Amygdala (tissue), 56 donors: ENCODE data around the gene SMU1.

ENCODE experiments used
- DNase-seq, 56 donors: peaks; one replicate each; lab custom pipeline; 2025; lab: John Stamatoyannopoulos, UW

Gene SMU1

DNA sequence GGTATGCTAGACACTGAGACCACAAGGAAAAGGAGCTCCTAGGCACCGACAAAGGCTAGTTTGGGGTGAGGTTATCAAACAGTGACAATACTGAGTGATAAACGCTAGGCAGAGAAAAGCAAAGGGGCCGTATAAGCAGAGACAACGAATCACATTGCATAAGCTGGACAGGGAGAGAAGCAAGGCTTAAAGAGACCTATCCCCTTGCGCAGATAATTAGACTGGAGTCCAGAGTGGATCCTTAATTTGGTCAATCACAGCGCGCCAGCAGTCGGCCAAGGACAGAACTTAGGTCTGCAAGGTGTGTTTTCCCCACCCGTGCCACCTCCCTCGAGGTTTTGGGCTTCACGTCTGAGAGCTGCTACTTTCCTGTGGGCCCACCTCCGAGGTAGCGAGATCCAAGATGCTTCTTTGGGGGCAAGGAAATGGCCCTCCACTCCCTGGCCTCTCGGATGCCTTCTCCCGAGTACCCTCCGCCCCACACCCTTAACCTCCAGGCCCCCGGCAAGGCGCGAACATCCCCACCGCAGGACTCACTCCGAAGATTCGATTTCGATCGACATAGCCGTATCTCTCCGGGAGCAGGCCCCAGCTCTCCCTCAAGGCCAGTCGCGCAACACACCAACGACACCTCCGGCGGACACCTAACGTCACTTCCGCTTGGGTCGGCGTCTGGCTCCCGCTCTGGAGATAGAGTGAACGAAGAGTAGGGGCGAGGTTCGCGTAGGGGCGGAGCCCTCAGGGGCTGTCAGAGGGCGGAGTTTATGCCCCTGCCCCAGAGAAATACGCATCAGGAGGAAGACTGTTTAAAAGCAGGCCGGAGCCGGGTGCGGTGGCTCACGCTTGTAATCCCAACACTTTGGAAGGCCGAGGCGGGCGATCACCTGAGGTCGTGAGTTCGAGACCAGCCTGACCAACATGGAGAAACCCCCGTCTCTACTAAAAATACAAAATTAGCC is at the start of gene SMU1:
Gene SMU1 (minus strand): TSS at position 629 of the 959 bp plus-strand sequence. CDS start 66 bp downstream, at position 563.
- DNase-seq = peak; percentile 68 to 98 (median 92)

- DNase-seq = no peak
Observed at GRCh38 chr9:33125461-33125860, 49.0 kb upstream of the SMU1 start.

- DNase-seq = peak in 10 of 56 donors; percentile 7 to 48 (median 17)
Observed at GRCh38 chr9:33124751-33125381, 48.4 kb upstream of the SMU1 start.

DNA sequence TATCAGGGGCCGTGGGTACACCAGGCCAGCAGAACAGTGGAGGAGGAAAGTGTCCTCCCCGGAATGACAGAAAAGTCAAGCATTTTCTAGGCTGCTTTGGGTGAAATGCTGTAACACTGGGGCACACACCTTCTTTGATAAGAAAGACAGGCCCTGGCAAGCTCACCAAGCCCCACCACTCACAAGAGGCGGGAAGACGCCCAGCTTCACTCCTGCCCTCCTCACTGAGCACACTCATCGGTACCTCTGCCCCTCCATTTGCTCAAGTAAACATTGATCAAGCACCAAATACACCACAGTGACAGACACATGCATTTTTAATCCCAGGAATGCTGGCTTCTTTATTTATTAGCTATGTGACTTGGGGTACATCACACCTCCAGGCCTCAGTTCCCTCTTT is 47.6 kb upstream of the SMU1 start:
- DNase-seq = no peak

DNA sequence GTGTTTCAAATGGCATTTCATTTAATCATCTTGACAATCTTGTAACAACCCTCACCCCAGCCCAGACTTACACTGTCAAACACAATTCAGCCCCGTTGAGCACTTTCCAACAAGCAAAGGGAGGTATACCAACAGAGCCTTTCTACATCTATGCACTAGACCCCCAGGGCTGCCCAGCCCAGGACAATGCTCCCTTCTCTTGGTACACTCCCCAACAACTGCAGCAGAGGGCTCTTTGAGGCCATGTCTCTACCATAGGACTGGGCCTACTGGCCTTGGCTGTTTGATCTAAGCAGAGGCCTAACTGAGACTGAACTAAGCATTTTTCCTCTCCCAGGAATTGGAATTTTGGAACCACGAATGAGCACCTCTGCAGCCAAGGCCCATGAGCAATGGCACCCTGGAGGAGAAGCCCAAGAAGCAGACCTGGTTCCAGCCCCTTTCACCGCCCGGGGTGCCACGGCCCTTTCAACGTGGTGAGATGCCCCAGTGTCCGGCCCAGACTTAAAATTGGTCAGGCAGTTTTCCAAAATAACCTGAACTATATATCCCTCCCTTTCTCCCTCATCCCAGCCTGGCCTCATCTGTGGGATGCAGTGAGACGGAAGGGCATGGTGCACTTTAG is 47.0 kb upstream of the SMU1 start:
- no peak for DNase-seq

- DNase-seq = no peak
Observed at GRCh38 chr9:33120620-33121019, 44.1 kb upstream of the SMU1 start.

DNA sequence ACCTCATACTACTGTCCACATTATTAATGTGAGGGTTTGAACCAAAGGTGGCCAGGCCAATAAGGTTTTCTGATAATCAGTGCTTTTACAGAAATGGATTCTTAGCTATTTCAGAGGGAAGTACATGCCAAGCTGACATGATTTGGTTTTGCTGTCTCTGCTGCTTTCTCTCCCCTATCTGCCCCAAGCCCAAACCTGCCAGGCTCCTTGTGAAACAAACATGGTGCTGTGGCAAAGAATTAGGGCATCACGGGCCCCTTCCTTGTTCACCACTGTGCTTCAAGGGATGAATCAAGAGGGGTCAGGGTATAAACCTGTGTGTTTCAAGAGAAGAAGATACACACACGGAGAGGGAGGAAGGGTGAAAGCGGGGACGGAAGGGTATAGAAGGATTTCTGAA is 41.3 kb upstream of the SMU1 start:
- peak in 1 of 56 donors; percentile 21 for DNase-seq

- no peak for DNase-seq
Observed at GRCh38 chr9:33117306-33117705, 40.8 kb upstream of the SMU1 start.

GRCh38 chr9:33116860-33117259 is 40.4 kb upstream of the SMU1 start:
- no peak for DNase-seq

DNA sequence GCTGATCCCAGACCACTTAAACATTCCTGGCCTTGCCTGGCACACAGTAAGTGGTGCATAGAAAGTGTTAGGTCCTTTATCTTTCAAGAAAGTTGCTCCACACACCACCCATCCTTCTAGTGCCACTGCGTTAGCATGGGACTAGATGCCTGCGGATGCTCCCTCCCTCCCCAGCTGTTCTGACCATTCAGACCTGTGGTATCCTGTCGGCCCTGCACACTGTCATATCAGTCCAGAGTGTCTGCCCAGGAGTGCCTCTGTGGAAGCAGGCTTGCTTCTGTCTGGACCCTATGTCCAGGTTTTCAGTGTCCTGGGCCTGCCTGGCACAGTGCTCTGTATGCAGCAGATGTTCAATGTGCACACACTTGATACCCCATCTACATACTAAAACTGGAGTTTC is 38.3 kb upstream of the SMU1 start:
- no peak for DNase-seq

DNA sequence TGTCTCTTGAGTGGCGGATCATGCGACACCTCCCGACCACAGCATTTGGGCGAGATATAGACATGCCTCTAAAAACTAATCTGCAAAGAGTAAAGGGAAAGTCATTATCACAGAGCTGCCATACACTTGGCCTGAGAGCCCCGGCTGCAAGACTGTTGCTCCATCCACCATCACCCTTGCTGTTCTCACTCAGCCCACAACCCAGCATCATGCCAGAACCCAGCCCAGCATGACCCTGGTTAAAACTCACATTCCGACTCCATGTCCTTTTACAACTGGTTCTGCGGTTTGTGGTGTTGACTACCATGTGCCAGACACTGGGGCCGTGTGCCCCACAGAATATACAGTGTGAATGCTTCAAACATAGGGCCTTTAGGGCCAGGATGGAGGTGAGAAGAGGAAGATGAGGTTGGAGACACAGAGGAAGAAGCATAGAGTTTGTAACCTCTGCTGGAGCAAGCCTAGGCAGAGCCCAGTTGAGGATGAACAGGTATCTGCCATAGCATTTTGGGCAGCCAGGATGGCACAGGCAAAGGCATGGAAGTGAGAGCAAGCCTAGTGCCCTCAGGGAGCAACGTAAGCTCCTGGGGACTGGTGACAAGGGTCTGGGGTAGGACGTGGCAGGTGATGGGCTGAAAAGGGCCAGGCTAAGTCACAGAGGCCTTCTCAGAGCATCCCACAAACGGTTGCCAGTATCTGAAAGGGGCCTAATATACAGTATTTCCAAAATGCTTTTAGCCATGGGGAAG is 37.5 kb upstream of the SMU1 start:
- DNase-seq = no peak

DNA sequence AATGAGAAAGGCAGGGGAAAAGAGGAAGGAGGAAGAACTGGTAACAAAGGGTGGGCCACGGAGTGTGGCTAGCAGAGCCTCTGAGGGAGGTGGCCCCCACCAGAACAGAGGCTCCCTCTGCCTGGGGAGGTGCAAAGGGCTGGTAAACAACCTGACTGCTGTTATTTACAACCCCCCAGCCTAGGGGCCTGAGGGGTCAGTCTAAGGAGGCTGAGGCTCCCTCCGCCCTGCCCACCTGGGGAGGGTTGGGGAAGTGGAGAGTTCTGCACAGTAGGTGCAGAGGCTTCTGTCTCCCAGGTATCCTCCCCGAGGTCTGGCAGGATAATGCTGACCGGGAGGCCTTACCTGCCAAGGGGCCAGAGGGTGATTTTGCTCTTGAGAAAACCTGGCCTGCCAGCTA is 35.6 kb upstream of the SMU1 start:
- DNase-seq = no peak

DNA sequence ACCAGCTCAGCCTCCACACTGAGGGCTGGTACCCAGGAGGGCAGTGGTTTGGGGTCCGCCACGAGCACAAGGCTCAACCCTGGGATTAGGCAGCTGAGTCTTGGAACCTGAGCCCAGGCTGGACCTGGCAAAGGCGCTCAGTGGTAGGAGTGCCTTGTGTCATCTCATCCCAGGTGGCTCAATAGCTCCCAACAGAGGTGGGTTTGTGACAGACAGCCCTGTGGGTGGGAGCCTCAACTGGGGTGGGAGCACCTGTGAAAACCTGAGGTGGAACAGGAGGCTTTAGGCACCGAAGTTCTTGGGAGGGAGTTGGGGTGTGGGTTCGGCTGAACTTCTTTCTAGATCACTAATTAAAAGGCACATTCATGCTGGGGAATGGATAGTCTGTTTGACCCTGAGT is 35.2 kb upstream of the SMU1 start:
- no peak for DNase-seq

- DNase-seq = no peak
Observed at GRCh38 chr9:33110686-33111085, 34.2 kb upstream of the SMU1 start.

- no peak for DNase-seq
Observed at GRCh38 chr9:33109850-33110595, 33.5 kb upstream of the SMU1 start.

DNA sequence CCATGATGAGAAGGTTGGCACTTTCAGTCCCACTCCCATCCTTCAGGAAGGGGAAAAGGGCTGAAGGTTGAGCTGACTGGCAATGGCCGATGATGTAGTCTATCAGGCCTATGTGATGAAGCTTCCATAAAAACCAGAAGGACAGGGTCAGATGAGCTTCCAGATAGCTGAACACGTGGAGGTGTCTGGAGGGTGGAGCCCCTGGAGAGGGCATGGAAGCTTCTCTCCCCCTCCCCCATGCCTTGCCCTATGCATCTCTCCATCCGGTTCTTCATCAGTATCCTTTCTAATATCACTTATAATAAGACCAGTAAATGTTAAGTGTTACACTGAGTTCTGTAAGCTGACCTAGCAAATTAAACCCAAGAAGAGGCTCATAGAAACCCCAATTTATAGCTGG is 32.6 kb upstream of the SMU1 start:
- DNase-seq = no peak

DNA sequence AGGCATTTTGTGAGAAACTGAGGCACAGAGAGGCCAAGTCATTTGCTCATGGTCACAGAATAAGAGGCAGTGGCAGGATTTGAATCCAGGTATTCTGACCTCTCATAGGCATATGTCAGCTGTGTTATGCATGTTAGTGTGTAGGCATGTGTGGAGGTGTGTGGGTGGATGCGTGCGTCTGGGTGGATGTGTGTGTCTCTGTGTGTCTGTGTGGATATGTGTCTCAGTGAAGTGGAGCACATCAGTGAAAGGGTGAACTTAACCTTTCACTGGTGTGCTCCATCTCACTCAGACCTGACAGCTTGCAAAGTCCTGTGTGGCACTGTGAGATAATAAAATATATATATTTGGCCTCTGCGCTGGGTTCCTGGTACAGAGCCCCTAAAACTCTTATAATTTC is 32.0 kb upstream of the SMU1 start:
- DNase-seq = no peak

DNA sequence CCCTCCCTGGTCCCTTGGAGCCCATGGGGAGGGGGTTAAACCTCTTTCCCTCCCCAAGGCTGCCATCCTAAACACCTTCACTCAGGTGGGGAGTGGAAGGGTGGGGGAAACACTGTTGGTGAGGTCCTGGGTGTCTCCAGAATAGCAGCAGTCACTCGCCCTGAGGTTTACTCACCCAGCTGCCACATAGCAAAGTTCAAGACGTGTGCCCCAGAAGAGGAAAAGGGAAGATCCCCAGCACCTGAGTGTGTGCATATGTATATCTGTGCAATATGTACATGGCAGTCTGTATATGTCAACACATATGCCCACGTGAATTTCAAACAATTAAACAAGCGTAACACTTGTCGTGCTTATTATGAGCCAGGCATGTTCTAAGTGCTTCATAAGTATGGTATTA is 31.3 kb upstream of the SMU1 start:
- no peak for DNase-seq

DNA sequence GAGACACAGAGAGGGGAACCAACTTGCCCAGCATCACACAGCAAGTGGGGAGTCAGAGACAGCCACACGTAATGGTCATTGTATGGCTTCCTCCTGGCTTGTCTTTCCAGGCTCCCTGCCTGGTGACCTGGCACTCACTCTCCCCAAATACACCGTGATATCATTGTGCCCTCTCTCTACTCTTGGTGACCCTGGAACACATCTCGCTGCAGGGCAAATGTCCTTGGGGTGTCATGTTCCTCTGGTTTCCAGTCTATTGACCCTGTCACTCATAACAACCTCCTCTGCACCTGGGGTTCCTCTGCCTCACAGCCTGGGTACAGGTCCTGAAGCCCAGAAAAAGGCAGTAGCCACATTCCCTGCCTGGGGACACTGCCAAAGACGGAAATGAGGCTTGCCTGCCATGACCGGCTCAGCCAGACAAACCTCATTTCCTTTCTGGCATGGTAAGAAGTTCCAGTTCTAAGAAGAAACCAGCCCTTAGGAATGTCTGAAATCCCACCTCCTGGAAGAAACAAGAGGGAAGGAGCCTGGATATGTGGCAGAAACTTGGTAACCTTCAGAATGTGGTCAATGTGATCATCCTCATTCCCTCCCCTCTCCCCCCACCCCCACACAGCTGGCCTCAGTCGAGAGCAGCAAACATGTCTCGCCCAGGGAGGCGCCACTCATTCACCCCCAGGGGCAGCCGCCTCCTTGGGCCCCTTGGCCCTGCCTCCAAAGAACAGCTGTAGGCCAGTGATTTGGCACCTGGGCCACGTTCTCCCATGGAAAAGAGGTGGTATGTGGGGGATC is 30.6 kb upstream of the SMU1 start:
- peak in 1 of 56 donors; percentile 4 for DNase-seq
